Endothelial cell of umbilical vein (primary cell): ENCODE data around the gene RALGPS2. TPM values are rescaled to one million over a fixed set of nuclear protein-coding genes. Genes with fewer than 3 reads are reported as not detected.

Source experiments
- BruUV-seq: library from RNA; stranded (reverse); fragments of 400-500 nt; replicated peaks from 2 replicates; lab custom pipeline; 2021; lab: Mats Ljungman, UMichigan
- CTCF ChIA-PET: fragments of 300-600, 350-600 bp; sonication (Branson Sonifier 250); formaldehyde crosslinking; loops from one replicate; lab custom pipeline; 2021; ENCODE audit warnings: antibody characterized with exemption, inconsistent platforms; lab: Charles Lee
- POLR2A ChIA-PET: fragments of 300-600, 350-600 bp; sonication (Branson Sonifier 250); formaldehyde crosslinking; loops from one replicate; lab custom pipeline; 2021; ENCODE audit warnings: antibody characterized with exemption, inconsistent platforms; lab: Charles Lee
- DNase-seq: peaks from one replicate; pipeline ENCODE4 v3.0.0-alpha.2; 2011; ENCODE audit warnings: low read depth, low spot score
- FAIRE-seq: peaks from 2 replicates; lab custom pipeline; 2011; peaks lifted over from hg19 to GRCh38; lab: Jason Lieb, UNC
- H2AFZ ChIP-seq: 2 replicates; pipeline ENCODE4 v1.6.0; 2012; ENCODE audit warnings: low read depth, low read length, control low read depth, inconsistent platforms
- H3K27ac ChIP-seq: 2 replicates; pipeline ENCODE4 v1.5.1; 2011; ENCODE audit warnings: low read depth, mild to moderate bottlenecking, control low read depth, low read length, moderate library complexity; ENCODE audit not compliant: insufficient read depth
- H3K27me3 ChIP-seq, 2 experiments: 2 replicates each; pipeline versions ENCODE4 v1.6.0 to v1.6.1; 2011; ENCODE audit warnings: low read length in 2 of 2, mixed read lengths in 1 of 2; ENCODE audit not compliant: control insufficient read depth in 2 of 2, insufficient read depth in 2 of 2
- H3K36me3 ChIP-seq, 2 experiments: 2 replicates in 1 of 2; 3 replicates in 1 of 2; pipeline ENCODE4 v1.5.1; 2011; ENCODE audit warnings: low read length in 2 of 2, mild to moderate bottlenecking in 1 of 2, moderate library complexity in 1 of 2; ENCODE audit not compliant: control insufficient read depth in 2 of 2, insufficient read depth in 2 of 2; ENCODE audit errors: extremely low read depth in 1 of 2
- H3K4me1 ChIP-seq: 3 replicates; pipeline ENCODE4 v1.5.1; 2011; ENCODE audit warnings: mild to moderate bottlenecking, low read length; ENCODE audit not compliant: control insufficient read depth, insufficient read depth; ENCODE audit errors: extremely low read depth
- H3K4me2 ChIP-seq: 2 replicates; pipeline ENCODE4 v1.6.1; 2011; ENCODE audit warnings: low read length, control low read depth, mixed read lengths; ENCODE audit not compliant: insufficient read depth
- H3K4me3 ChIP-seq, 3 experiments: fragments of 200-600 bp in 1 of 3; sonication (generic), shearing (Covaris generic) in 1 of 3; replicated peaks in 1 of 3; 2 replicates each; pipeline ENCODE4 v1.5.1; 2011 to 2016; ENCODE audit warnings: control low read depth in 3 of 3, low read length in 3 of 3, mild to moderate bottlenecking in 2 of 3, inconsistent platforms in 1 of 3, low read depth in 1 of 3, moderate library complexity in 1 of 3; ENCODE audit not compliant: insufficient read depth in 1 of 3
- H3K79me2 ChIP-seq: 2 replicates; pipeline ENCODE4 v1.6.0; 2012; ENCODE audit warnings: low read length, inconsistent platforms; ENCODE audit not compliant: control insufficient read depth, insufficient read depth
- H3K9ac ChIP-seq: replicated peaks from 2 replicates; pipeline ENCODE3; 2011; ENCODE audit warnings: low read length, control low read depth; ENCODE audit not compliant: insufficient read depth; ENCODE audit errors: extremely low read depth
- H3K9me1 ChIP-seq: replicated peaks from 3 replicates; pipeline ENCODE4 v1.6.0; 2011; ENCODE audit warnings: mild to moderate bottlenecking, low read length; ENCODE audit not compliant: control insufficient read depth, insufficient read depth; ENCODE audit errors: extremely low read depth
- H3K9me3 ChIP-seq: replicated peaks from 2 replicates; pipeline ENCODE4 v1.5.1; 2012; ENCODE audit warnings: low read length, inconsistent platforms; ENCODE audit not compliant: control insufficient read depth, insufficient read depth
- H4K20me1 ChIP-seq: replicated peaks from 2 replicates; pipeline ENCODE3; 2011; ENCODE audit warnings: mild to moderate bottlenecking, low read length; ENCODE audit not compliant: control insufficient read depth, insufficient read depth; ENCODE audit errors: extremely low read depth
- CTCF ChIP-seq, 2 donors: IDR thresholded peaks; 1 replicate in 1 of 2; 2 replicates in 1 of 2; pipeline ENCODE4 v1.5.1; 2011; ENCODE audit warnings: low read length in 2 of 2, mild to moderate bottlenecking in 2 of 2, moderate library complexity in 2 of 2, control low read depth in 1 of 2, inconsistent platforms in 1 of 2, low read depth in 1 of 2; ENCODE audit not compliant: insufficient read depth in 1 of 2; ENCODE audit errors: extremely low read depth in 1 of 2
- EZH2 ChIP-seq: IDR thresholded peaks from 2 replicates; pipeline ENCODE4 v1.6.1; 2012; ENCODE audit warnings: borderline replicate concordance, low read depth, mild to moderate bottlenecking, moderate library complexity, low read length, inconsistent platforms; ENCODE audit not compliant: severe bottlenecking
- FOS ChIP-seq: IDR thresholded peaks from 2 replicates; pipeline ENCODE4 v1.6.1; 2011; ENCODE audit warnings: mild to moderate bottlenecking, low read length, moderate library complexity, borderline replicate concordance; ENCODE audit not compliant: insufficient read depth
- GATA2 ChIP-seq: IDR thresholded peaks from 2 replicates; pipeline ENCODE4 v1.7.0; 2011; ENCODE audit warnings: low read depth, mild to moderate bottlenecking, moderate library complexity, mixed read lengths, low read length; ENCODE audit not compliant: insufficient read length, insufficient read depth
- JUN ChIP-seq: IDR thresholded peaks from 2 replicates; pipeline ENCODE4 v1.6.1; 2011; ENCODE audit warnings: borderline replicate concordance, low read depth; ENCODE audit not compliant: insufficient read length, insufficient read depth
- MAX ChIP-seq: IDR thresholded peaks from 2 replicates; pipeline ENCODE4 v1.6.1; 2011; ENCODE audit not compliant: insufficient read depth, insufficient read length
- MYC ChIP-seq: IDR thresholded peaks from one replicate; pipeline ENCODE4 v1.6.1; 2011; ENCODE audit warnings: mild to moderate bottlenecking, low read depth, low read length
- POLR2A ChIP-seq: IDR thresholded peaks from 2 replicates; pipeline ENCODE4 v1.6.1; 2012; ENCODE audit warnings: low read depth, mild to moderate bottlenecking, control low read depth, low read length
- POLR2AphosphoS5 ChIP-seq: IDR thresholded peaks from 2 replicates; pipeline ENCODE4 v1.6.1; 2012; ENCODE audit warnings: low read depth, mild to moderate bottlenecking, control low read depth, low read length, moderate library complexity; ENCODE audit not compliant: insufficient read depth
- dilution Hi-C: fragments of 300-500 bp; cut with MboI; formaldehyde crosslinking; loops from one replicate; pipeline ENCODE4 v1.15.0; 2019; ENCODE audit warnings: low sequenced_read_pairs; ENCODE audit not compliant: extremely low pct_ligation_motif_present
- intact Hi-C: fragments of 100-400 bp; cut with micrococcal nuclease; formaldehyde crosslinking; loops from one replicate; pipeline ENCODE4 v1.10.0; 2022
- polyA plus RNA-seq, 4 experiments: library from polyadenylated mRNA; depleted of rRNA in 3 of 4; stranded (reverse) in 3 of 4; unstranded in 1 of 4; fragments of >200 nt; gene quantifications; 2 replicates each; pipeline versions ENCODE4 v1.2.1 to v1.2.3, GENCODE V29; 2011 to 2012; ENCODE audit warnings: missing spikeins in 1 of 4
- total RNA-seq: library from RNA; stranded (reverse); gene quantifications from 2 replicates; pipeline ENCODE4 v1.2.3, GENCODE V29; 2021

Gene RALGPS2
- total and polyA plus RNA-seq, 2 donors (not counting 3 experiments of a cell fraction or from before 2014, with no cell fraction given) = 4.6 to 27.7 TPM

- H3K4me1 ChIP-seq = no peaks in the 10 kb centered on the region
- no peak overlapping the region for H3K4me3 ChIP-seq
- TF ChIP-seq MAX = no peak
- no peak for TF ChIP-seq CTCF (IDR thresholded peaks at IDR 0.05; ENCODE audit: extremely low read depth in 1 of 2, insufficient read depth in 1 of 2, low read depth in 1 of 2, low read length in 2 of 2)
- no peak for TF ChIP-seq FOS
- no peak for TF ChIP-seq POLR2AphosphoS5
- no peak for TF ChIP-seq MYC
- no peak for TF ChIP-seq POLR2A
- no peak for TF ChIP-seq GATA2
- no peak for TF ChIP-seq EZH2
- no peak for TF ChIP-seq JUN
- no peak overlapping the region for H3K27ac ChIP-seq
- H3K4me2 ChIP-seq = no peak overlapping the region
- no peaks in the 10 kb centered on the region for H3K9me1 ChIP-seq
- H3K79me2 ChIP-seq = peaks cover 9% of the 10 kb centered on the region
- FAIRE-seq (no peak), DNase-seq (no peak)
- BruUV-seq = no TSS peak
- ChIA-PET CTCF (interaction anchor here (1.2 to 9.9 kb wide), 5 partner anchors 25 to 442 kb away, joined by 3 to 325 read pairs (median 55); partner anchors contain the start of gene RALGPS2), POLR2A (no interaction called here)
- H3K27me3 ChIP-seq = no peaks in the 10 kb centered on the region
- no peak overlapping the region for H3K9ac ChIP-seq
- intact Hi-C loops (no loop called here), dilution Hi-C loops (loop anchor here (25.0 kb wide), 1 partner anchor 261 kb away; no protein-coding TSS in a partner anchor)
- no peaks in the 10 kb centered on the region for H3K9me3 ChIP-seq
- H2AFZ ChIP-seq = no peak overlapping the region
- no peaks in the 10 kb centered on the region for H3K36me3 ChIP-seq
- no peaks in the 10 kb centered on the region for H4K20me1 ChIP-seq
Observed at GRCh38 chr1:178751046-178751445, 26.0 kb downstream of the RALGPS2 start.
